GM12892 (cell line): ENCODE measurements around the gene ATRIP.

Experiments
- POLR2A ChIP-seq: IDR thresholded peaks from 2 replicates; pipeline ENCODE4 v1.6.1; 2011; ENCODE audit warnings: low read depth, low read length, control low read depth
- POLR2AphosphoS5 ChIP-seq: IDR thresholded peaks from 2 replicates; pipeline ENCODE4 v1.6.1; 2011; ENCODE audit warnings: low read depth, low read length, control low read depth
- TAF1 ChIP-seq: IDR thresholded peaks from 2 replicates; pipeline ENCODE4 v1.6.1; 2011; ENCODE audit warnings: low read depth, mild to moderate bottlenecking, control low read depth, low read length, borderline replicate concordance

DNA sequence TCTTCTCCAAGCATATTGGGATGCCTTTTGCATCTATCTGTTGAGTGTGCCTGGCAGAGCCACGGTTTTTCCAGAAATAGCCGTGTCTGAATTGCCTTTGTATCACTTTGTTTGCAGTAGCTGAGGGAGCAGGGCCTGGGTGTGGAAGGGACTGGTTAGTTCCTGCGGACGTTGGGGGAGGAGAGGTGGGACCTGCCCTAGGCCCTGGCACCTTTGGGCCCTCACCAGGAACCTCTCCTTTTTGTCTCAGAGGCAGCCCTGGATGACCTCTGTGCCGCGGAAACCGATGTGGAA lies 18.6 kb downstream of the ATRIP start:
- TF ChIP-seq TAF1, result no peak
- no peak for TF ChIP-seq POLR2A
- TF ChIP-seq POLR2AphosphoS5, result no peak
